KMS-11 (cell line): ENCODE data around the gene ZNF574.

Experiments
- H2AFZ ChIP-seq: fragments of 200-600 bp; sonication (generic); 2 replicates; pipeline ENCODE4 v1.6.1; 2016; ENCODE audit warnings: antibody characterized with exemption, mixed run types, low read depth
- H3K27ac ChIP-seq: fragments of 200-600 bp; sonication (generic); 2 replicates; pipeline ENCODE4 v1.6.1; 2016; ENCODE audit warnings: mild to moderate bottlenecking, mixed run types
- H3K27me3 ChIP-seq: fragments of 200-600 bp; sonication (generic); 2 replicates; pipeline ENCODE4 v1.6.1; 2017; ENCODE audit warnings: mild to moderate bottlenecking, low read depth, mixed run types, moderate library complexity; ENCODE audit not compliant: insufficient read depth
- H3K36me3 ChIP-seq: fragments of 200-600 bp; sonication (generic); 2 replicates; pipeline ENCODE4 v1.6.1; 2017; ENCODE audit warnings: mild to moderate bottlenecking, mixed run types; ENCODE audit not compliant: insufficient read depth
- H3K4me1 ChIP-seq: fragments of 200-600 bp; sonication (generic); 2 replicates; pipeline ENCODE4 v1.6.1; 2016; ENCODE audit warnings: mild to moderate bottlenecking, low read depth, mixed run types; ENCODE audit not compliant: poor library complexity, severe bottlenecking
- H3K4me2 ChIP-seq: fragments of 200-600 bp; sonication (generic); 2 replicates; pipeline ENCODE4 v1.7.0; 2016; ENCODE audit warnings: mild to moderate bottlenecking, mixed run types
- H3K4me3 ChIP-seq: fragments of 200-600 bp; sonication (generic); IDR thresholded peaks from 2 replicates; pipeline ENCODE4 v1.6.1; 2017; ENCODE audit warnings: low read depth, low read length, mixed read lengths; ENCODE audit not compliant: insufficient read depth
- H3K79me2 ChIP-seq: fragments of 200-600 bp; sonication (generic); 2 replicates; pipeline ENCODE4 v1.6.1; 2016; ENCODE audit warnings: low read depth, mixed run types; ENCODE audit not compliant: insufficient read depth
- H3K9ac ChIP-seq: fragments of 200-600 bp; sonication (generic); 2 replicates; pipeline ENCODE4 v1.6.1; 2016; ENCODE audit warnings: mild to moderate bottlenecking, mixed run types
- H4K20me1 ChIP-seq: fragments of 200-600 bp; sonication (generic); 2 replicates; pipeline ENCODE4 v1.6.1; 2016; ENCODE audit warnings: mild to moderate bottlenecking, mixed run types; ENCODE audit not compliant: insufficient read depth
- TF ChIP-seq, protein P1 (sequence below): fragments of 200-600 bp; sonication (generic); conservative IDR thresholded peaks from 2 replicates; pipeline ENCODE4 v1.6.1; 2017; ENCODE audit warnings: low read depth, mild to moderate bottlenecking, antibody characterized with exemption, low read length, moderate library complexity, mixed read lengths

The ZNF574 gene

DNA sequence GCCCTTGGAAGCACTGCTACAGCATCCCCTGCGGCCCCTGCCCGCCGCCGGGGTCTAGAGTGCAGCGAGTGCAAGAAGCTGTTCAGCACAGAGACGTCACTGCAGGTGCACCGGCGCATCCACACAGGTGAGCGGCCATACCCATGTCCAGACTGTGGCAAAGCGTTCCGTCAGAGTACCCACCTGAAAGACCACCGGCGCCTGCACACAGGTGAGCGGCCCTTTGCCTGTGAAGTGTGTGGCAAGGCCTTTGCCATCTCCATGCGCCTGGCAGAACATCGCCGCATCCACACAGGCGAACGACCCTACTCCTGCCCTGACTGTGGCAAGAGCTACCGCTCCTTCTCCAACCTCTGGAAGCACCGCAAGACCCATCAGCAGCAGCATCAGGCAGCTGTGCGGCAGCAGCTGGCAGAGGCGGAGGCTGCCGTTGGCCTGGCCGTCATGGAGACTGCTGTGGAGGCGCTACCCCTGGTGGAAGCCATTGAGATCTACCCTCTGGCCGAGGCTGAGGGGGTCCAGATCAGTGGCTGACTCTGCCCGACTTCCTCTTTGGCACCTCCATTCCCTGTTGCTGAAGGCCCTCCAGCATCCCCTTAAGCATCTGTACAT lies 4.9 kb downstream of the ZNF574 start:
- H3K4me3 ChIP-seq, result no peak overlapping the region
- no peak overlapping the region for H3K27ac ChIP-seq
- H3K4me2 ChIP-seq, result no peak overlapping the region
- H3K9ac ChIP-seq, result no peak overlapping the region
- 0 out of 2 replicates have a peak, but pooled peaks cover 4% of the 10 kb centered on the region for H4K20me1 ChIP-seq
- peaks cover 15% of the 10 kb centered on the region for H3K4me1 ChIP-seq
- no peaks in the 10 kb centered on the region for H3K27me3 ChIP-seq
- no peaks in the 10 kb centered on the region for H3K36me3 ChIP-seq
- TF ChIP-seq, protein P1, sequence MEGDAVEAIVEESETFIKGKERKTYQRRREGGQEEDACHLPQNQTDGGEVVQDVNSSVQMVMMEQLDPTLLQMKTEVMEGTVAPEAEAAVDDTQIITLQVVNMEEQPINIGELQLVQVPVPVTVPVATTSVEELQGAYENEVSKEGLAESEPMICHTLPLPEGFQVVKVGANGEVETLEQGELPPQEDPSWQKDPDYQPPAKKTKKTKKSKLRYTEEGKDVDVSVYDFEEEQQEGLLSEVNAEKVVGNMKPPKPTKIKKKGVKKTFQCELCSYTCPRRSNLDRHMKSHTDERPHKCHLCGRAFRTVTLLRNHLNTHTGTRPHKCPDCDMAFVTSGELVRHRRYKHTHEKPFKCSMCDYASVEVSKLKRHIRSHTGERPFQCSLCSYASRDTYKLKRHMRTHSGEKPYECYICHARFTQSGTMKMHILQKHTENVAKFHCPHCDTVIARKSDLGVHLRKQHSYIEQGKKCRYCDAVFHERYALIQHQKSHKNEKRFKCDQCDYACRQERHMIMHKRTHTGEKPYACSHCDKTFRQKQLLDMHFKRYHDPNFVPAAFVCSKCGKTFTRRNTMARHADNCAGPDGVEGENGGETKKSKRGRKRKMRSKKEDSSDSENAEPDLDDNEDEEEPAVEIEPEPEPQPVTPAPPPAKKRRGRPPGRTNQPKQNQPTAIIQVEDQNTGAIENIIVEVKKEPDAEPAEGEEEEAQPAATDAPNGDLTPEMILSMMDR, result no peak
- H3K79me2 ChIP-seq, result peaks cover 26% of the 10 kb centered on the region
- H2AFZ ChIP-seq, result no peak overlapping the region

GRCh38 chr19:42081584-42082203 lies 5.7 kb downstream of the ZNF574 start:
- Histone ChIP-seq H3K9ac (no peak overlapping the region), H3K4me3 (no peak overlapping the region), H3K4me1 (peaks cover 15% of the 10 kb centered on the region), H3K36me3 (no peaks in the 10 kb centered on the region), H4K20me1 (0 out of 2 replicates have a peak, but pooled peaks cover 4% of the 10 kb centered on the region), H3K79me2 (peaks cover 22% of the 10 kb centered on the region), H3K4me2 (no peak overlapping the region), H3K27me3 (no peaks in the 10 kb centered on the region), H2AFZ (no peak overlapping the region), H3K27ac (no peak overlapping the region)
- TF ChIP-seq, protein P1, result peak; percentile 69

DNA sequence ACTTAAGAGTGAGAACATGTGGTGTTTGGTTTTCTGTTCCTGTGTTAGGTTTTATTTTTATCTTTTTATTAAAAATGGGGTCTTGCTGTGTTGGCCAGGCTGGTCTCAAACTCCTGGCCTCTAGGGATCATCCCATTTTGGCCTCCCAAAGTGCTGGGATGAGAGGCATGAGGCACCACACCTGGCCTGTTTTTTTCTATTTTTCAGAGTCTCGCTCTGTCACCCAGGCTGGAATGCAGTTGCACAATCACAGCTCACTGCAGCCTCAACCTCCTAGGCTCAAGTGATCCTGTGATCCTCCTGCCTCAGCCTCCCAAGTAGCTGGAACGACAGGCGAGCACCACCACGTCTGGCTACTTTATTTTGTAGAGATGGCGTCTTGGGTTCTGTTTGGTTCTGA lies 7.6 kb downstream of the ZNF574 start:
- H3K4me3 ChIP-seq, result no peak overlapping the region
- H2AFZ ChIP-seq, result no peak overlapping the region
- TF ChIP-seq, protein P1, result no peak
- H4K20me1 ChIP-seq, result 0 out of 2 replicates have a peak, but pooled peaks cover 4% of the 10 kb centered on the region
- H3K27me3 ChIP-seq, result no peaks in the 10 kb centered on the region
- H3K79me2 ChIP-seq, result peaks cover 3% of the 10 kb centered on the region; the same call in 1 of the 2 replicates
- no peak overlapping the region for H3K9ac ChIP-seq
- H3K4me1 ChIP-seq, result no peaks in the 10 kb centered on the region
- H3K27ac ChIP-seq, result no peak overlapping the region
- H3K4me2 ChIP-seq, result no peak overlapping the region
- no peaks in the 10 kb centered on the region for H3K36me3 ChIP-seq

DNA sequence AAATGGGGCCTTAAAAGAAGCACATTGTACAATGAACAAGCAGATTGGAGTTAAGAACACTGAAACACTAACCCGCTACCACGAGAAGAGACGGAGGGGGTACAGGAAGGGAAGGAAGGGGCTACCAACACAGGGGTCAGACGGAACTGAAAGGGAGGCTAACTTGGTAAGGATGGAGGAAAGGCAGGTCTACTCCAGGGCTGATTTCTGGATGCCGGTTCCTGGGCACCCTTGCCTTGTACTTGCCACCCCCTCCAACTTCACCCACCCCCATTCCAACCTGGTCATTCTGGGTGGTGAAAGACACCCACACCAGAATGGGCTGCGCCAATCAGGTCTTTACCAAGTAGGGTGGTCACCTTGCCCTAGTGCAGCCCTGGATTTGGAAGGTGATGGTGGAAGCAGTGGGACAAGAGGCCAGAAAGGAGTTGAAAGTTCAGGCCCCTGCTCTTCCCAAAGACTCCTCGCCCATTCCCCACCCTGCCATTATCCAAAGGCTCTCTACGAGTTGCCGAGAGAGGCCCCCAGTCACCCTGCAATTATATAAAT lies 10.3 kb downstream of the ZNF574 start:
- H3K4me1 ChIP-seq, result peaks cover 12% of the 10 kb centered on the region
- H3K27ac ChIP-seq, result no peak overlapping the region
- 0 out of 2 replicates have a peak, but pooled peaks cover 4% of the 10 kb centered on the region for H4K20me1 ChIP-seq
- peaks cover 5% of the 10 kb centered on the region; the same call in 1 of the 2 replicates for H3K27me3 ChIP-seq
- H3K9ac ChIP-seq, result no peak overlapping the region
- TF ChIP-seq, protein P1, result no peak
- no peaks in the 10 kb centered on the region for H3K36me3 ChIP-seq
- H2AFZ ChIP-seq, result no peak overlapping the region
- H3K4me2 ChIP-seq, result no peak overlapping the region
- no peaks in the 10 kb centered on the region for H3K79me2 ChIP-seq
- H3K4me3 ChIP-seq, result no peak overlapping the region
